ENCODE data around the gene SLC22A1. TPM values are rescaled to one million over a fixed set of nuclear protein-coding genes. Genes with fewer than 3 reads are reported as not detected.

Gene SLC22A1
- total and polyA plus RNA-seq, 2 of the 13 experiments (the other 11 are each of a cell fraction or from before 2014, with no cell fraction given), result 0.80 to 0.87 TPM

DNA sequence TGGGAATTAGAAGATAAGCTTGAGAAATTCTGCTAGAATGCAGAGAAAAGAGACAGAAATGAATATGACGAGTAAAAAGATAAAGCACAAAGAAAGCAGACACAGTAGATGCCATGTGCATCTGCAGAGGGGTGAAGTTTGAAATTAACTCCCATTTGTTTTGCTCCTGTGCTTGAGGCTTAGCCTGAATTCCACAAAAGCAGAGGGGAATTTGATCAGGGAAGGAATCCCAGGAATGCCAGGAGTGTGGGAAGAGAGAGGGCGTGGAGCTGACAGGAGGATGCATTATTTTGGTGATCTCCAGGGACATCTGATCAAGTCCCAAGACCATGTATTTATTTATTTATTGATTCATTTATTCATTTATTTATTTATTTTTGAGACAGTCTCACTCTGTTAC is 55.6 kb downstream of the SLC22A1 start (continued):
- TF ChIP-seq ARID5B (CRISPR knock-in tag; IDR thresholded peaks at IDR 0.05), result no peak
- TF ChIP-seq, protein P1, sequence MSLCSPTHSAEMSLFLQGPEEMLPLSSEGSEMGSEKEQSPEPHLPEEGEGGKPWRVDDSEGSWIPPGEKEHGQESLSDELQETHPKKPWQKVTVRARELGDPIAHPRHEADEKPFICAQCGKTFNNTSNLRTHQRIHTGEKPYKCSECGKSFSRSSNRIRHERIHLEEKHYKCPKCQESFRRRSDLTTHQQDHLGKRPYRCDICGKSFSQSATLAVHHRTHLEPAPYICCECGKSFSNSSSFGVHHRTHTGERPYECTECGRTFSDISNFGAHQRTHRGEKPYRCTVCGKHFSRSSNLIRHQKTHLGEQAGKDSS (CRISPR knock-in tag; IDR thresholded peaks at IDR 0.05; ENCODE audit: borderline replicate concordance, low read depth), result no peak
- TF ChIP-seq ZFP62 (CRISPR knock-in tag; IDR thresholded peaks at IDR 0.05), result no peak

GRCh38 chr6:160178271-160178670 is 56.7 kb downstream of the SLC22A1 start:
- H3K79me2 ChIP-seq (ENCODE audit: insufficient read depth, low read length), result no peaks in the 10 kb centered on the region
- no peaks in the 10 kb centered on the region for H3K9me3 ChIP-seq (ENCODE audit: low read length)
- no peak for FAIRE-seq
- in situ Hi-C loops (cut with HindIII; ENCODE audit: extremely low pct_ligation_motif_present, low pct_unique_long_range_greater_than_20kb), result no loop called here
- H3K27ac ChIP-seq (ENCODE audit: extremely low read length, insufficient read depth, low read length), result no peak overlapping the region
- no TSS peak for BruUV-seq (replicated peaks)
- no peak overlapping the region for H3K9ac ChIP-seq (ENCODE audit: insufficient read depth, low read depth, low read length)
- no peak overlapping the region for H3K4me3 ChIP-seq (replicated peaks in 1 of 3; ENCODE audit: insufficient read depth in 1 of 3, low read depth in 2 of 3, low read length in 3 of 3)
- H3K4me1 ChIP-seq (ENCODE audit: insufficient read depth, low read length), result peaks cover 10% of the 10 kb centered on the region; the same call in 1 of the 2 replicates
- no peaks in the 10 kb centered on the region for H4K20me1 ChIP-seq (ENCODE audit: insufficient read depth, low read length)
- H3K4me2 ChIP-seq (ENCODE audit: low read depth, low read length), result no peak overlapping the region
- intact Hi-C loops (cut with micrococcal nuclease; ENCODE audit: unreplicated experiment), result no loop called here
- WGBS (ENCODE audit: low lambda C conversion rate), result 63% methylated on average over 5 of the region's 5 CpGs
- no peaks in the 10 kb centered on the region for H3K27me3 ChIP-seq (ENCODE audit: control insufficient read depth in 1 of 2, insufficient read depth in 2 of 2, low read length in 2 of 2)
- H2AFZ ChIP-seq (ENCODE audit: low read length), result no peak overlapping the region
- CTCF ChIA-PET (ENCODE audit: low intra/inter-chr PET ratio, low total read pairs), result no interaction called here
- H3K36me3 ChIP-seq (replicated peaks in 1 of 2; ENCODE audit: control insufficient read depth in 1 of 2, insufficient read depth in 2 of 2, low read length in 2 of 2), result no peaks in the 10 kb centered on the region
- POLR2A ChIA-PET, result no interaction called here
- no peak for DNase-seq (ENCODE audit: low spot score)
- ATAC-seq, result no peak
- TF ChIP-seq HNF4A (CRISPR knock-in tag; IDR thresholded peaks at IDR 0.05), result no peak
- TF ChIP-seq ZNF530 (CRISPR knock-in tag; IDR thresholded peaks at IDR 0.05; ENCODE audit: low read depth), result no peak
- no peak for TF ChIP-seq YEATS2 (CRISPR knock-in tag; IDR thresholded peaks at IDR 0.05; ENCODE audit: borderline replicate concordance)
- TF ChIP-seq ZNF382 (CRISPR knock-in tag; IDR thresholded peaks at IDR 0.05; ENCODE audit: borderline replicate concordance), result no peak
- no peak for TF ChIP-seq CBX1 (IDR thresholded peaks at IDR 0.05; ENCODE audit: low read depth)
- TF ChIP-seq, protein P2, sequence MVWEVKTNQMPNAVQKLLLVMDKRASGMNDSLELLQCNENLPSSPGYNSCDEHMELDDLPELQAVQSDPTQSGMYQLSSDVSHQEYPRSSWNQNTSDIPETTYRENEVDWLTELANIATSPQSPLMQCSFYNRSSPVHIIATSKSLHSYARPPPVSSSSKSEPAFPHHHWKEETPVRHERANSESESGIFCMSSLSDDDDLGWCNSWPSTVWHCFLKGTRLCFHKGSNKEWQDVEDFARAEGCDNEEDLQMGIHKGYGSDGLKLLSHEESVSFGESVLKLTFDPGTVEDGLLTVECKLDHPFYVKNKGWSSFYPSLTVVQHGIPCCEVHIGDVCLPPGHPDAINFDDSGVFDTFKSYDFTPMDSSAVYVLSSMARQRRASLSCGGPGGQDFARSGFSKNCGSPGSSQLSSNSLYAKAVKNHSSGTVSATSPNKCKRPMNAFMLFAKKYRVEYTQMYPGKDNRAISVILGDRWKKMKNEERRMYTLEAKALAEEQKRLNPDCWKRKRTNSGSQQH (CRISPR knock-in tag; IDR thresholded peaks at IDR 0.05; ENCODE audit: low read depth), result no peak
- no peak for TF ChIP-seq ZBTB42 (CRISPR knock-in tag; IDR thresholded peaks at IDR 0.05)
- no peak for TF ChIP-seq SCMH1 (CRISPR knock-in tag; IDR thresholded peaks at IDR 0.05; ENCODE audit: borderline replicate concordance)
- no peak for TF ChIP-seq ZNF292 (CRISPR knock-in tag; IDR thresholded peaks at IDR 0.05; ENCODE audit: borderline replicate concordance, low read depth)
- no peak for TF ChIP-seq GMEB1 (CRISPR knock-in tag; IDR thresholded peaks at IDR 0.05; ENCODE audit: borderline replicate concordance)
- TF ChIP-seq CTCF (CRISPR knock-in tag; IDR thresholded peaks at IDR 0.05), result no peak

Data from HepG2 (cell line).